Neural progenitor cell (in vitro differentiated cells): ENCODE data around the gene RBP5. TPM values are rescaled to one million over a fixed set of nuclear protein-coding genes. Genes with fewer than 3 reads are reported as not detected.

Experiments
- DNase-seq: peaks from one replicate; pipeline ENCODE4 v3.0.0-alpha.2; 2016; ENCODE audit warnings: low spot score
- H2AFZ ChIP-seq: fragments of 200-600 bp; sonication (generic); replicated peaks from 2 replicates; pipeline ENCODE4 v1.6.1; 2016; ENCODE audit warnings: antibody characterized with exemption
- H3F3A ChIP-seq: fragments of 200-600 bp; sonication (generic); 2 replicates; pipeline ENCODE4 v1.6.1; 2016; ENCODE audit warnings: antibody characterized with exemption, low read depth
- H3K27ac ChIP-seq: fragments of 200-600 bp; sonication (generic); 2 replicates; pipeline ENCODE4 v1.5.1; 2016; ENCODE audit warnings: mild to moderate bottlenecking
- H3K27me3 ChIP-seq: fragments of 200-600 bp; sonication (generic); 2 replicates; pipeline ENCODE4 v1.6.1; 2016; ENCODE audit warnings: mild to moderate bottlenecking, moderate library complexity
- H3K36me3 ChIP-seq: fragments of 200-600 bp; sonication (generic); 2 replicates; pipeline ENCODE4 v1.5.1; 2016
- H3K4me1 ChIP-seq: fragments of 200-600 bp; sonication (generic); 2 replicates; pipeline ENCODE4 v1.6.1; 2016; ENCODE audit warnings: mixed run types
- H3K4me2 ChIP-seq: fragments of 200-600 bp; sonication (generic); 2 replicates; pipeline ENCODE4 v1.6.1; 2016
- H3K4me3 ChIP-seq: fragments of 200-600 bp; sonication (generic); 2 replicates; pipeline ENCODE4 v1.5.1; 2016
- H3K79me2 ChIP-seq: fragments of 200-600 bp; sonication (generic); 2 replicates; pipeline ENCODE4 v1.6.1; 2016; ENCODE audit warnings: low read depth
- H3K9ac ChIP-seq: fragments of 200-600 bp; sonication (generic); 2 replicates; pipeline ENCODE4 v1.6.1; 2016
- H3K9me3 ChIP-seq: fragments of 200-600 bp; sonication (generic); 2 replicates; pipeline ENCODE4 v1.5.1; 2016; ENCODE audit warnings: low read depth
- H4K20me1 ChIP-seq: fragments of 200-600 bp; sonication (generic); 2 replicates; pipeline ENCODE4 v1.6.1; 2016; ENCODE audit warnings: low read depth
- H3K27ac Mint-ChIP-seq: 3 replicates; pipeline ENCODE4 v1.8.0; 2021; ENCODE audit warnings: mixed read lengths
- H3K27me3 Mint-ChIP-seq: 2 replicates; pipeline ENCODE4 v1.8.0; 2022; ENCODE audit warnings: low read depth, mild to moderate bottlenecking, inconsistent platforms, moderate library complexity, mixed read lengths; ENCODE audit not compliant: insufficient read depth
- H3K36me3 Mint-ChIP-seq: 3 replicates; pipeline ENCODE4 v1.8.0; 2021; ENCODE audit warnings: mixed read lengths
- H3K4me1 Mint-ChIP-seq: 3 replicates; pipeline ENCODE4 v1.8.0; 2021; ENCODE audit warnings: mixed read lengths
- H3K4me3 Mint-ChIP-seq: 3 replicates; pipeline ENCODE4 v1.8.0; 2021; ENCODE audit warnings: mild to moderate bottlenecking, moderate library complexity, mixed read lengths
- H3K9me3 Mint-ChIP-seq: 3 replicates; pipeline ENCODE4 v1.8.0; 2020; ENCODE audit warnings: mixed read lengths
- CTCF ChIP-seq: fragments of 200-600 bp; sonication (generic); IDR thresholded peaks from 2 replicates; pipeline ENCODE4 v1.5.1; 2017; ENCODE audit warnings: antibody characterized with exemption, mild to moderate bottlenecking
- EZH2 ChIP-seq: fragments of 200-600 bp; sonication (generic); IDR thresholded peaks from 2 replicates; pipeline ENCODE4 v1.6.1; 2017; ENCODE audit warnings: antibody characterized with exemption, mild to moderate bottlenecking, moderate library complexity
- EZH2phosphoT487 ChIP-seq: fragments of 200-600 bp; sonication (generic); IDR thresholded peaks from 2 replicates; pipeline ENCODE4 v1.6.1; 2017; ENCODE audit warnings: antibody characterized with exemption
- total RNA-seq: library from RNA; depleted of rRNA; stranded (reverse); fragments of >200 nt; gene quantifications from 2 replicates; pipeline ENCODE4 v1.2.3, GENCODE V29; 2015; ENCODE audit warnings: low replicate concordance

The RBP5 gene
- not detected in 2 replicates for total RNA-seq

- H3K27ac ChIP-seq = no peak within 1 kb of the TSS
- H3K4me3 Mint-ChIP-seq = peak within 1 kb of the TSS; percentile 88
- no peaks in the 10 kb centered on the region for H3K79me2 ChIP-seq
- peak within 1 kb of the TSS; percentile 95 for H3K4me3 ChIP-seq
- H3F3A ChIP-seq = peaks cover 5% of the 10 kb centered on the region
- H3K27me3 ChIP-seq = peaks cover 26% of the 10 kb centered on the region
- no peak within 1 kb of the TSS for H3K9ac ChIP-seq
- peaks cover 9% of the 10 kb centered on the region for H3K4me1 ChIP-seq
- H3K27me3 Mint-ChIP-seq = peaks cover 18% of the 10 kb centered on the region
- H2AFZ ChIP-seq = peak within 1 kb of the TSS; percentile 100
- H3K27ac Mint-ChIP-seq = peak within 1 kb of the TSS; percentile 65
- peak within 1 kb of the TSS; percentile 92 for H3K4me2 ChIP-seq
- H3K4me1 Mint-ChIP-seq = peaks cover 32% of the 10 kb centered on the region
- no peaks in the 10 kb centered on the region for H3K9me3 ChIP-seq
- no peaks in the 10 kb centered on the region for H3K36me3 ChIP-seq
- no peaks in the 10 kb centered on the region for H3K9me3 Mint-ChIP-seq
- TF ChIP-seq EZH2phosphoT487 (no peak), EZH2 (no peak), CTCF (no peak)
- no peak for DNase-seq
- peaks cover 4% of the 10 kb centered on the region for H3K36me3 Mint-ChIP-seq
- H4K20me1 ChIP-seq = no peaks in the 10 kb centered on the region
Measured at GRCh38 chr12:7128681-7129286, at the start of gene RBP5. Gene RBP5 (minus strand): TSS chr12:7128889. CDS start chr12:7128775, 114 bp downstream.

GRCh38 chr12:7178481-7178880 is 49.8 kb upstream of the RBP5 start:
- H3K4me3 Mint-ChIP-seq = no peak overlapping the region
- Histone ChIP-seq H3K27me3 (no peaks in the 10 kb centered on the region), H3K9me3 (no peaks in the 10 kb centered on the region), H3K4me3 (no peak overlapping the region), H3K4me2 (no peak overlapping the region), H3K36me3 (no peaks in the 10 kb centered on the region), H4K20me1 (no peaks in the 10 kb centered on the region), H2AFZ (no peak overlapping the region), H3K4me1 (no peaks in the 10 kb centered on the region), H3K79me2 (no peaks in the 10 kb centered on the region), H3K27ac (no peak overlapping the region), H3F3A (no peaks in the 10 kb centered on the region), H3K9ac (no peak overlapping the region)
- no peaks in the 10 kb centered on the region for H3K36me3 Mint-ChIP-seq
- no peaks in the 10 kb centered on the region for H3K4me1 Mint-ChIP-seq
- TF ChIP-seq EZH2phosphoT487 (no peak), EZH2 (no peak), CTCF (no peak)
- peaks cover 20% of the 10 kb centered on the region for H3K9me3 Mint-ChIP-seq
- H3K27ac Mint-ChIP-seq = no peak overlapping the region
- H3K27me3 Mint-ChIP-seq = peaks cover 11% of the 10 kb centered on the region
- no peak for DNase-seq

- no peaks in the 10 kb centered on the region for H3K79me2 ChIP-seq
- no peaks in the 10 kb centered on the region for H4K20me1 ChIP-seq
- Mint-ChIP-seq H3K27ac (no peak overlapping the region), H3K9me3 (peaks cover 26% of the 10 kb centered on the region), H3K4me3 (no peak overlapping the region), H3K27me3 (peaks cover 6% of the 10 kb centered on the region), H3K4me1 (no peaks in the 10 kb centered on the region), H3K36me3 (no peaks in the 10 kb centered on the region)
- no peaks in the 10 kb centered on the region for H3K4me1 ChIP-seq
- H3F3A ChIP-seq = no peaks in the 10 kb centered on the region
- no peak for DNase-seq
- no peak overlapping the region for H2AFZ ChIP-seq
- no peak overlapping the region for H3K9ac ChIP-seq
- no peak overlapping the region for H3K4me2 ChIP-seq
- no peak overlapping the region for H3K27ac ChIP-seq
- H3K36me3 ChIP-seq = no peaks in the 10 kb centered on the region
- no peak overlapping the region for H3K4me3 ChIP-seq
- peaks cover 6% of the 10 kb centered on the region for H3K9me3 ChIP-seq
- H3K27me3 ChIP-seq = no peaks in the 10 kb centered on the region
- TF ChIP-seq CTCF = no peak
- no peak for TF ChIP-seq EZH2
- TF ChIP-seq EZH2phosphoT487 = no peak
Measured at GRCh38 chr12:7176595-7176994, 47.9 kb upstream of the RBP5 start.
